MM.1S (cell line): ENCODE data around the gene GSN.

ENCODE experiments used
- DNase-seq: peaks from one replicate; pipeline ENCODE4 v3.0.0-alpha.2; 2015
- H2AFZ ChIP-seq: fragments of 300-600 bp; sonication (generic); 2 replicates; pipeline ENCODE4 v1.6.0; 2016; ENCODE audit warnings: antibody characterized with exemption, low read length
- H3F3A ChIP-seq: fragments of 300-600 bp; sonication (generic); 2 replicates; pipeline ENCODE4 v1.6.1; 2016; ENCODE audit warnings: mild to moderate bottlenecking, antibody characterized with exemption, low read length, moderate library complexity, mixed read lengths; ENCODE audit not compliant: insufficient read depth
- H3K27ac ChIP-seq: fragments of 300-600 bp; sonication (generic); 2 replicates; pipeline ENCODE4 v1.5.1; 2016; ENCODE audit warnings: mild to moderate bottlenecking, low read length
- H3K27me3 ChIP-seq: fragments of 300-600 bp; sonication (generic); replicated peaks from 2 replicates; pipeline ENCODE4 v1.6.0; 2016; ENCODE audit warnings: low read length; ENCODE audit not compliant: insufficient read depth
- H3K36me3 ChIP-seq: fragments of 300-600 bp; sonication (generic); replicated peaks from 2 replicates; pipeline ENCODE4 v1.6.1; 2016; ENCODE audit warnings: mild to moderate bottlenecking, low read length, mixed read lengths; ENCODE audit not compliant: insufficient read depth
- H3K4me1 ChIP-seq: fragments of 300-600 bp; sonication (generic); 2 replicates; pipeline ENCODE4 v1.6.1; 2016; ENCODE audit warnings: low read length, mixed read lengths
- H3K4me2 ChIP-seq: fragments of 300-600 bp; sonication (generic); 2 replicates; pipeline ENCODE4 v1.6.0; 2016; ENCODE audit warnings: low read depth, low read length
- H3K4me3 ChIP-seq: fragments of 300-600 bp; sonication (generic); 2 replicates; pipeline ENCODE4 v1.5.1; 2016; ENCODE audit warnings: low read length, mixed read lengths
- H3K79me2 ChIP-seq: fragments of 300-600 bp; sonication (generic); 2 replicates; pipeline ENCODE4 v1.6.1; 2016; ENCODE audit warnings: mixed run types, low read length, mixed read lengths
- H3K9ac ChIP-seq: fragments of 300-600 bp; sonication (generic); 2 replicates; pipeline ENCODE4 v1.6.1; 2016; ENCODE audit warnings: low read length, mixed read lengths
- H3K9me2 ChIP-seq: fragments of 300-600 bp; sonication (generic); replicated peaks from 2 replicates; pipeline ENCODE4 v1.6.1; 2016; ENCODE audit warnings: mild to moderate bottlenecking, low read length, mixed read lengths; ENCODE audit not compliant: insufficient read depth
- H3K9me3 ChIP-seq: fragments of 300-600 bp; sonication (generic); replicated peaks from 2 replicates; pipeline ENCODE4 v1.6.1; 2016; ENCODE audit warnings: mild to moderate bottlenecking, low read length, mixed read lengths; ENCODE audit not compliant: insufficient read depth
- H4K20me1 ChIP-seq: fragments of 300-600 bp; sonication (generic); 2 replicates; pipeline ENCODE4 v1.6.1; 2016; ENCODE audit warnings: mild to moderate bottlenecking, low read length, moderate library complexity, mixed read lengths; ENCODE audit not compliant: insufficient read depth
- CTCF ChIP-seq: fragments of 300-600 bp; sonication (generic); IDR thresholded peaks from 2 replicates; pipeline ENCODE4 v1.5.1; 2016; ENCODE audit warnings: antibody characterized with exemption, low read length, mixed read lengths
- EZH2 ChIP-seq: fragments of 300-600 bp; sonication (generic); optimal IDR thresholded peaks from 2 replicates; pipeline ENCODE3; 2017; ENCODE audit warnings: low read depth, mild to moderate bottlenecking, antibody characterized with exemption, low read length, mixed read lengths
- EZH2phosphoT487 ChIP-seq: fragments of 300-600 bp; sonication (generic); IDR thresholded peaks from 2 replicates; pipeline ENCODE4 v1.6.1; 2018; ENCODE audit warnings: antibody characterized with exemption, low read length

The GSN gene

DNA sequence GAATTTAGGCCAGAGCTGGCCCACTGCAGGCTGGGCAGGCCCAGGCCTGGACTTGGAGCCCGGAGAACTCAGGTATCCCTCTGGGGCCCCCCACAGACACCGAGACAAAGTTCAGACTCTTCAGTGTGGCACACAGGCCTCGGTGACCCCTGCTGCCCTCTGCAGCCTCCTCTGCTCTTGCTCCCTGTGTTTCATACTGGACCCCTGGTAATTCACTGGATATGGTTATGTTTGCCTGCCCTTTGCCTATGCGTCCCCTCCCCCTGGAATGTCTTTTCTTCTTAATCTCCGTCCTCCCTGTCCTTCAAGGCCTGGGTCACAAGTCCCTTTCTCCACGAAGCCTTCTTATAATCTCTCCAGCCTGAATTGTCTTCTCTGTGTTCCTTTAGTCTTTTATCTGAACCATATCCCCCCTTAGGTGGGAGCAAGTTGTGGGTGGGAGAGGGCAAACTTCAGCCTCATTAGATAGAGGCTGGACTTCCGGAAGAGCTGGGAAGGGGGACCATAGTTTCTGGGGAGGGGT, 30.1 kb downstream of the GSN start:
- no peak overlapping the region for H3K4me3 ChIP-seq
- no peaks in the 10 kb centered on the region for H3K79me2 ChIP-seq
- no peak overlapping the region for H2AFZ ChIP-seq
- no peaks in the 10 kb centered on the region for H3K4me1 ChIP-seq
- H3F3A ChIP-seq, result no peaks in the 10 kb centered on the region
- H3K9me2 ChIP-seq, result no peaks in the 10 kb centered on the region
- no peaks in the 10 kb centered on the region for H3K9me3 ChIP-seq
- no peaks in the 10 kb centered on the region for H3K36me3 ChIP-seq
- no peaks in the 10 kb centered on the region for H4K20me1 ChIP-seq
- no peak overlapping the region for H3K9ac ChIP-seq
- no peak overlapping the region for H3K4me2 ChIP-seq
- TF ChIP-seq CTCF, result no peak
- no peak for TF ChIP-seq EZH2
- TF ChIP-seq EZH2phosphoT487, result no peak
- DNase-seq, result no peak
- no peak overlapping the region for H3K27ac ChIP-seq
- H3K27me3 ChIP-seq, result peaks cover 13% of the 10 kb centered on the region

DNA sequence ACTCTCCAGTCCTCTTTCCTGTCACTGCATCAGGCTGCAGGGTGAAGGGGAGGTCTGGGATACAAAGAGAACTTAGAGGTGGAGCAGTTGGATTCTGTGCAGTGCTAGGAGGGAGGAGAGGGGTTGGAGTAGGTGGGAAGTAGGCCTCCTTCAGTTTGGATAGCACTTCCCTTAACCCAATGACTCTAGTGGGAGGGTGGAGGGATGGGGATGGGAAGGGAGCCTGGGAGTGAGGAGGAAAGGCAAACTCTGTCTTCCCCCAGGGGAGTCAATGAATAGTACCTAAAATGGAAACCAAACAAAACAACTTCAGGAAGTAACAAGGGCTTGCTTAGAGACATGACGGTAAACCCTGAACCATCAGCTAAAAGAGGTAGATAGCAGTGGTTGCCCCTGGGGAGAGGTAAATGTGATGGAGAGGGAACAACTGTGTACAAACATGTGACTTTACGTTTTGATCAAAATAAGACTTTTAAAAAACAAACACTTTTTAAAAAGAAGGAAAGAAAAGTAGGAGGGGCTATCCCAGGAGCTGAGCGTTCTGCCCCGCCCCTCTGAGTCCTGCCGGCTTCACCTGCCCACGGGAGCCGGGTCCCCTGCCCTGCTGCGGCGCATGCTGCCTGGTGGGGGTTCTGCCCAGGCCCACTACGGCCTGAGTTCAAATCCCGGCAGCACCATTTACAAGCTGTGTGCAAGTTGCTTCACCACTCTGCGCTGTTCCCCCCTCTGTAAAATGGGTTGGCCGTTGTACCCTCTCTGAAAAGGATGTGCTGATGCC, 30.9 kb downstream of the GSN start:
- no peaks in the 10 kb centered on the region for H3F3A ChIP-seq
- peak overlapping the region; percentile 60; the same call in 1 of the 2 replicates for H3K4me2 ChIP-seq
- H3K4me3 ChIP-seq, result no peak overlapping the region
- H3K36me3 ChIP-seq, result no peaks in the 10 kb centered on the region
- H2AFZ ChIP-seq, result no peak overlapping the region; the same call in 1 of the 2 replicates
- H3K27ac ChIP-seq, result no peak overlapping the region
- H3K4me1 ChIP-seq, result no peaks in the 10 kb centered on the region
- H3K9ac ChIP-seq, result no peak overlapping the region
- no peak for DNase-seq
- no peaks in the 10 kb centered on the region for H3K9me2 ChIP-seq
- no peaks in the 10 kb centered on the region for H3K79me2 ChIP-seq
- TF ChIP-seq EZH2, result no peak
- no peak for TF ChIP-seq CTCF
- peaks cover 13% of the 10 kb centered on the region for H3K27me3 ChIP-seq
- H3K9me3 ChIP-seq, result no peaks in the 10 kb centered on the region
- no peaks in the 10 kb centered on the region for H4K20me1 ChIP-seq

- DNase-seq, result no peak
Observed at GRCh38 chr9:121299467-121300282, 31.7 kb downstream of the GSN start.

More at GRCh38 chr9:121299467-121300282, 31.7 kb downstream of the GSN start:
- H4K20me1 ChIP-seq, result no peaks in the 10 kb centered on the region
- H3K27me3 ChIP-seq, result peaks cover 13% of the 10 kb centered on the region
- H3K9me2 ChIP-seq, result no peaks in the 10 kb centered on the region
- H3F3A ChIP-seq, result no peaks in the 10 kb centered on the region
- peak overlapping the region; percentile 60 for H3K4me2 ChIP-seq
- TF ChIP-seq EZH2 (no peak), EZH2phosphoT487 (no peak), CTCF (no peak)
- H3K4me1 ChIP-seq, result no peaks in the 10 kb centered on the region
- no peak overlapping the region; the same call in 1 of the 2 replicates for H3K4me3 ChIP-seq
- H2AFZ ChIP-seq, result no peak overlapping the region; the same call in 1 of the 2 replicates
- no peaks in the 10 kb centered on the region for H3K9me3 ChIP-seq
- H3K79me2 ChIP-seq, result no peaks in the 10 kb centered on the region
- no peak overlapping the region for H3K27ac ChIP-seq
- no peaks in the 10 kb centered on the region for H3K36me3 ChIP-seq
- no peak overlapping the region for H3K9ac ChIP-seq
